Astrocyte of the spinal cord (primary cell): ENCODE data around the gene FAM193A.

Source experiments
- DNase-seq: peaks from one replicate; pipeline ENCODE4 v3.0.0; 2011; ENCODE audit warnings: low read depth, low spot score
- H3K4me3 ChIP-seq: 2 replicates; pipeline ENCODE4 v1.5.1; 2011; ENCODE audit warnings: low read depth, mild to moderate bottlenecking, low read length, moderate library complexity
- CTCF ChIP-seq: IDR thresholded peaks from 2 replicates; pipeline ENCODE4 v1.5.1; 2012; ENCODE audit warnings: low read depth, mild to moderate bottlenecking, low read length, inconsistent platforms
- in situ Hi-C: cut with HindIII; loops from 2 replicates; pipeline ENCODE4 v1.10.0; 2017; ENCODE audit warnings: low sequenced_read_pairs

The FAM193A gene

GRCh38 chr4:2648159-2648814 lies 111.8 kb downstream of the FAM193A start:
- in situ Hi-C loops, result no loop called here
- DNase-seq, result no peak
- H3K4me3 ChIP-seq, result no peak overlapping the region
- no peak for TF ChIP-seq CTCF

GRCh38 chr4:2649604-2650114 lies 113.2 kb downstream of the FAM193A start:
- H3K4me3 ChIP-seq, result no peak overlapping the region
- no peak for TF ChIP-seq CTCF
- in situ Hi-C loops, result no loop called here
- no peak for DNase-seq

GRCh38 chr4:2650276-2650675 lies 113.8 kb downstream of the FAM193A start:
- no peak overlapping the region for H3K4me3 ChIP-seq
- in situ Hi-C loops, result no loop called here
- no peak for TF ChIP-seq CTCF
- no peak for DNase-seq

GRCh38 chr4:2651546-2651945 lies 115.1 kb downstream of the FAM193A start:
- no peak for DNase-seq
- in situ Hi-C loops, result no loop called here
- H3K4me3 ChIP-seq, result no peak overlapping the region
- no peak for TF ChIP-seq CTCF

- no peak for DNase-seq
- in situ Hi-C loops, result no loop called here
- TF ChIP-seq CTCF, result no peak
- H3K4me3 ChIP-seq, result no peak overlapping the region
Measured at GRCh38 chr4:2651998-2652397, 115.6 kb downstream of the FAM193A start.

GRCh38 chr4:2652415-2653160 lies 116.1 kb downstream of the FAM193A start:
- DNase-seq, result no peak
- no peak for TF ChIP-seq CTCF
- in situ Hi-C loops, result no loop called here
- no peak overlapping the region for H3K4me3 ChIP-seq
